SK-N-MC (cell line): ENCODE results near the gene DYNC1LI2.

Source experiments
- FOXP2 ChIP-seq: optimal IDR thresholded peaks from 2 replicates; pipeline ENCODE3; 2011; ENCODE audit warnings: mild to moderate bottlenecking, moderate library complexity; ENCODE audit not compliant: insufficient read depth; ENCODE audit errors: extremely low read length, control extremely low read depth
- POLR2AphosphoS5 ChIP-seq: IDR thresholded peaks from 2 replicates; pipeline ENCODE4 v1.6.1; 2012; ENCODE audit warnings: mild to moderate bottlenecking, low read depth, low read length, borderline replicate concordance

DNA sequence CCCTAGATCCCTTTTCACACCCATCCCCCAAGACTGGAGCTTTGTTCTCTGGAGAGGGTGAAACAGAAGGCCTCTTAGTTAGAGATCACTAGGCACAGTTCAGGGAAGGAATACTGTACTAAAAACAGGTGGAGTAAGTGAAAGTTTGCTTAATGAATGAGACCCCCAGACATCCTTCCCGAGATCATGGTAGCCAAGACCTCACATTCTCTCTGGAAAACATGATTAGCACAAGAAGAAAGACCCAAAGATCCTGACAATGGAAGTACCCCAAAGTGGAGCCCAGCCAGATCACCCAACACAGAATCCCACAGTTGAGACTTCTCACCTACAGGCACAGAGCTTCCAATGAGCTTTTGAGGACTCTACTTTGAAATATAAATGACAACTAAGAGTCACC is 51.5 kb downstream of the DYNC1LI2 start:
- TF ChIP-seq POLR2AphosphoS5 (no peak), FOXP2 (no peak)
